Measurements from ENCODE around the gene CARD10. TPM values are rescaled to one million over a fixed set of nuclear protein-coding genes. Genes with fewer than 3 reads are reported as not detected.

Gene CARD10
- polyA plus RNA-seq, 1 of the 3 experiments (the other 2 are of a cell fraction) = 14.5 TPM

- TF ChIP-seq, protein P1, sequence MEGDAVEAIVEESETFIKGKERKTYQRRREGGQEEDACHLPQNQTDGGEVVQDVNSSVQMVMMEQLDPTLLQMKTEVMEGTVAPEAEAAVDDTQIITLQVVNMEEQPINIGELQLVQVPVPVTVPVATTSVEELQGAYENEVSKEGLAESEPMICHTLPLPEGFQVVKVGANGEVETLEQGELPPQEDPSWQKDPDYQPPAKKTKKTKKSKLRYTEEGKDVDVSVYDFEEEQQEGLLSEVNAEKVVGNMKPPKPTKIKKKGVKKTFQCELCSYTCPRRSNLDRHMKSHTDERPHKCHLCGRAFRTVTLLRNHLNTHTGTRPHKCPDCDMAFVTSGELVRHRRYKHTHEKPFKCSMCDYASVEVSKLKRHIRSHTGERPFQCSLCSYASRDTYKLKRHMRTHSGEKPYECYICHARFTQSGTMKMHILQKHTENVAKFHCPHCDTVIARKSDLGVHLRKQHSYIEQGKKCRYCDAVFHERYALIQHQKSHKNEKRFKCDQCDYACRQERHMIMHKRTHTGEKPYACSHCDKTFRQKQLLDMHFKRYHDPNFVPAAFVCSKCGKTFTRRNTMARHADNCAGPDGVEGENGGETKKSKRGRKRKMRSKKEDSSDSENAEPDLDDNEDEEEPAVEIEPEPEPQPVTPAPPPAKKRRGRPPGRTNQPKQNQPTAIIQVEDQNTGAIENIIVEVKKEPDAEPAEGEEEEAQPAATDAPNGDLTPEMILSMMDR (IDR thresholded peaks at IDR 0.05) = peak; percentile 40
- TF ChIP-seq GABPA (IDR thresholded peaks at IDR 0.05; ENCODE audit: low read depth) (no peak), CHD2 (IDR thresholded peaks at IDR 0.05; ENCODE audit: low read length, partially characterized antibody) (no peak), RFX5 (IDR thresholded peaks at IDR 0.05; ENCODE audit: low read length) (no peak), SIN3A (IDR thresholded peaks at IDR 0.05; ENCODE audit: borderline replicate concordance, low read depth, low read length) (no peak), GATA2 (CRISPR knock-in tag; IDR thresholded peaks at IDR 0.05) (no peak), TAF1 (IDR thresholded peaks at IDR 0.05; ENCODE audit: borderline replicate concordance, low read depth, low read length) (no peak)
Measured at GRCh38 chr22:37498289-37498909, 20.8 kb downstream of the CARD10 start (continued).

- Histone ChIP-seq H3K9ac (peak overlapping the region; percentile 55; the same call in 1 of the 2 replicates), H3K4me1 (ENCODE audit: control insufficient read depth in 1 of 2, insufficient read depth in 2 of 2, low read depth in 1 of 2, low read length in 1 of 2) (peaks cover 16 to 47% of the 10 kb centered on the region in 2 experiments), H3K4me2 (peak overlapping the region; percentile 46), H3K36me3 (replicated peaks in 1 of 2; ENCODE audit: control insufficient read depth in 1 of 2, insufficient read depth in 2 of 2, low read length in 1 of 2) (no peaks in the 10 kb centered on the region), H2AFZ (ENCODE audit: low read depth) (no peak overlapping the region), H3K4me3 (ENCODE audit: low read depth in 2 of 2, low read length in 1 of 2) (no peak overlapping the region), H3K9me3 (no peaks in the 10 kb centered on the region), H4K20me1 (ENCODE audit: insufficient read depth) (no peaks in the 10 kb centered on the region), H3K27me3 (ENCODE audit: insufficient read depth) (no peaks in the 10 kb centered on the region), H3K9me2 (no peaks in the 10 kb centered on the region), H3K79me2 (ENCODE audit: insufficient read depth) (no peaks in the 10 kb centered on the region), H3F3A (replicated peaks; ENCODE audit: insufficient read depth) (peaks cover 21% of the 10 kb centered on the region), H3K27ac (ENCODE audit: low read depth in 2 of 2, low read length in 1 of 2) (peak overlapping the region in 1 of 2 experiments; percentile 84; a peak in 2 of 4 replicates)
- POLR2A ChIA-PET = no interaction called here
- no peak for DNase-seq
- CTCF ChIA-PET = interaction anchor here (1.3 to 6.0 kb wide), 8 partner anchors 8 to 95 kb away, joined by 3 to 35 read pairs (median 12); partner anchors contain the start of gene MFNG
- peak; percentile 18; the same call in 1 of the 2 replicates for TF ChIP-seq MAX (IDR thresholded peaks at IDR 0.05; ENCODE audit: low read depth)
- peak in 1 of 2 experiments; percentile 70; a peak in 1 of 4 replicates for TF ChIP-seq EP300 (IDR thresholded peaks at IDR 0.05; ENCODE audit: borderline replicate concordance in 1 of 2, low read depth in 1 of 2, low read length in 1 of 2)
- no peak for TF ChIP-seq NRF1 (IDR thresholded peaks at IDR 0.05; ENCODE audit: low read depth, low read length)
- TF ChIP-seq FOSL2 (IDR thresholded peaks at IDR 0.05; ENCODE audit: borderline replicate concordance, low read depth) = peak; percentile 91
- no peak for TF ChIP-seq GABPA (IDR thresholded peaks at IDR 0.05; ENCODE audit: low read depth)
- TF ChIP-seq, protein P1 (IDR thresholded peaks at IDR 0.05) = no peak
- TF ChIP-seq NFIC (IDR thresholded peaks at IDR 0.05; ENCODE audit: borderline replicate concordance) = peak; percentile 94
- no peak for TF ChIP-seq SIN3A (IDR thresholded peaks at IDR 0.05; ENCODE audit: borderline replicate concordance, low read depth, low read length)
- TF ChIP-seq JUND (IDR thresholded peaks at IDR 0.05) = peak; percentile 76; the same call in 1 of the 2 replicates
- no peak for TF ChIP-seq ELF1 (IDR thresholded peaks at IDR 0.05)
- TF ChIP-seq RXRA (IDR thresholded peaks at IDR 0.05; ENCODE audit: borderline replicate concordance, low read depth) = peak; percentile 53; the same call in 1 of the 2 replicates
- no peak for TF ChIP-seq POLR2AphosphoS5 (IDR thresholded peaks at IDR 0.05; ENCODE audit: low read depth, low read length)
- no peak for TF ChIP-seq MXI1 (IDR thresholded peaks at IDR 0.05; ENCODE audit: low read depth, low read length)
- peak; percentile 78 for TF ChIP-seq TCF12 (IDR thresholded peaks at IDR 0.05)
- TF ChIP-seq, protein P2, sequence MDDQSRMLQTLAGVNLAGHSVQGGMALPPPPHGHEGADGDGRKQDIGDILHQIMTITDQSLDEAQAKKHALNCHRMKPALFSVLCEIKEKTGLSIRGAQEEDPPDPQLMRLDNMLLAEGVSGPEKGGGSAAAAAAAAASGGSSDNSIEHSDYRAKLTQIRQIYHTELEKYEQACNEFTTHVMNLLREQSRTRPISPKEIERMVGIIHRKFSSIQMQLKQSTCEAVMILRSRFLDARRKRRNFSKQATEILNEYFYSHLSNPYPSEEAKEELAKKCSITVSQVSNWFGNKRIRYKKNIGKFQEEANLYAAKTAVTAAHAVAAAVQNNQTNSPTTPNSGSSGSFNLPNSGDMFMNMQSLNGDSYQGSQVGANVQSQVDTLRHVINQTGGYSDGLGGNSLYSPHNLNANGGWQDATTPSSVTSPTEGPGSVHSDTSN (IDR thresholded peaks at IDR 0.05) = peak; percentile 49
- no peak for TF ChIP-seq YY1 (IDR thresholded peaks at IDR 0.05; ENCODE audit: low read depth)
- TF ChIP-seq, protein P3, sequence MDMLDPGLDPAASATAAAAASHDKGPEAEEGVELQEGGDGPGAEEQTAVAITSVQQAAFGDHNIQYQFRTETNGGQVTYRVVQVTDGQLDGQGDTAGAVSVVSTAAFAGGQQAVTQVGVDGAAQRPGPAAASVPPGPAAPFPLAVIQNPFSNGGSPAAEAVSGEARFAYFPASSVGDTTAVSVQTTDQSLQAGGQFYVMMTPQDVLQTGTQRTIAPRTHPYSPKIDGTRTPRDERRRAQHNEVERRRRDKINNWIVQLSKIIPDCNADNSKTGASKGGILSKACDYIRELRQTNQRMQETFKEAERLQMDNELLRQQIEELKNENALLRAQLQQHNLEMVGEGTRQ (IDR thresholded peaks at IDR 0.05; ENCODE audit: borderline replicate concordance, low read depth, low read length) = no peak
- no peak for TF ChIP-seq USF1 (IDR thresholded peaks at IDR 0.05; ENCODE audit: borderline replicate concordance, low read depth)
- peak; percentile 94 for TF ChIP-seq TEAD4 (IDR thresholded peaks at IDR 0.05; ENCODE audit: borderline replicate concordance, insufficient read depth)
- 41% methylated on average over 11 of the region's 12 CpGs for WGBS (ENCODE audit: low lambda C conversion rate)
Measured at GRCh38 chr22:37497062-37497599, 22.1 kb downstream of the CARD10 start.

All from SK-N-SH (cell line).